Measurements from ENCODE around the gene DUSP16.

The DUSP16 gene

GRCh38 chr12:12519354-12519998 is 43.2 kb downstream of the DUSP16 start:
- TF ChIP-seq CTCF (IDR thresholded peaks at IDR 0.05; ENCODE audit: insufficient read depth, missing control alignments), result no peak
- no peak for DNase-seq (ENCODE audit: insufficient read length, low spot score)
- no peak for FAIRE-seq

- no peak for DNase-seq (ENCODE audit: insufficient read length, low spot score)
- FAIRE-seq, result no peak
- no peak for TF ChIP-seq CTCF (IDR thresholded peaks at IDR 0.05; ENCODE audit: insufficient read depth, missing control alignments)
These were observed 43.7 kb downstream of the DUSP16 start for GRCh38 chr12:12518919-12519318.

- TF ChIP-seq CTCF (IDR thresholded peaks at IDR 0.05; ENCODE audit: insufficient read depth, missing control alignments), result no peak
- DNase-seq (ENCODE audit: insufficient read length, low spot score), result no peak
- no peak for FAIRE-seq
These were observed 44.2 kb downstream of the DUSP16 start for GRCh38 chr12:12518464-12518845.

GRCh38 chr12:12513416-12514006 is 49.2 kb downstream of the DUSP16 start:
- no peak for TF ChIP-seq CTCF (IDR thresholded peaks at IDR 0.05; ENCODE audit: insufficient read depth, missing control alignments)
- DNase-seq (ENCODE audit: insufficient read length, low spot score), result no peak
- FAIRE-seq, result no peak

- no peak for DNase-seq (ENCODE audit: insufficient read length, low spot score)
- no peak for FAIRE-seq
- TF ChIP-seq CTCF (IDR thresholded peaks at IDR 0.05; ENCODE audit: insufficient read depth, missing control alignments), result no peak
These were observed 50.6 kb downstream of the DUSP16 start for GRCh38 chr12:12511895-12512711.

GRCh38 chr12:12511021-12511783 is 51.5 kb downstream of the DUSP16 start:
- DNase-seq (ENCODE audit: insufficient read length, low spot score) (no peak), FAIRE-seq (no peak)
- no peak for TF ChIP-seq CTCF (IDR thresholded peaks at IDR 0.05; ENCODE audit: insufficient read depth, missing control alignments)

Measured in D721Med (cell line).